HepG2 (cell line): ENCODE measurements around the gene C1QC. TPM values are rescaled to one million over a fixed set of nuclear protein-coding genes. Genes with fewer than 3 reads are reported as not detected.

Source experiments
- ATAC-seq: fragments of 200-7000 bp; cut with Tn5 transposase; 3 replicates; pipeline ENCODE4 v1.9.1; 2020; ENCODE audit warnings: mild to moderate bottlenecking, moderate library complexity
- BruUV-seq: library from RNA; stranded (reverse); fragments of 400-500 nt; replicated peaks from 2 replicates; lab custom pipeline; 2021; lab: Mats Ljungman, UMichigan
- CTCF ChIA-PET: fragments of 300-600 bp; formaldehyde crosslinking; extraction: SDS; loops from one replicate; lab custom pipeline; 2021; ENCODE audit warnings: low total read pairs, inconsistent platforms, low intra/inter-chr PET ratio; lab: Yijun Ruan, JAX
- POLR2A ChIA-PET: fragments of 350-600 bp; sonication (Branson Sonifier 250); formaldehyde crosslinking; loops from one replicate; lab custom pipeline; 2020; ENCODE audit warnings: antibody characterized with exemption, inconsistent platforms; lab: Yijun Ruan, JAX
- DNase-seq: peaks from one replicate; pipeline ENCODE4 v3.0.0-alpha.2; 2015; ENCODE audit warnings: low spot score
- FAIRE-seq: peaks from 3 replicates; lab custom pipeline; 2011; peaks lifted over from hg19 to GRCh38; lab: Jason Lieb, UNC
- H2AFZ ChIP-seq: one replicate; pipeline ENCODE4 v1.6.1; 2011; ENCODE audit warnings: low read length, inconsistent platforms
- H3K27ac ChIP-seq: fragments of 300-600 bp; 3 replicates; pipeline ENCODE4 v1.8.0; 2011; ENCODE audit warnings: mixed run types, mild to moderate bottlenecking, mixed read lengths, low read length, inconsistent platforms; ENCODE audit not compliant: insufficient read depth; ENCODE audit errors: extremely low read length
- H3K27me3 ChIP-seq, 2 experiments: fragments of 200-600 bp in 1 of 2; 2 replicates in 1 of 2; 3 replicates in 1 of 2; pipeline versions ENCODE4 v1.6.0 to v1.8.0; 2011; ENCODE audit warnings: low read length in 2 of 2, mild to moderate bottlenecking in 2 of 2, moderate library complexity in 2 of 2, inconsistent platforms in 1 of 2; ENCODE audit not compliant: insufficient read depth in 2 of 2, control insufficient read depth in 1 of 2
- H3K36me3 ChIP-seq, 2 experiments: fragments of 200-600 bp in 1 of 2; replicated peaks in 1 of 2; 2 replicates in 1 of 2; 3 replicates in 1 of 2; pipeline versions ENCODE4 v1.5.1 to v1.8.0; 2011; ENCODE audit warnings: low read length in 2 of 2, inconsistent platforms in 1 of 2; ENCODE audit not compliant: insufficient read depth in 2 of 2, control insufficient read depth in 1 of 2
- H3K4me1 ChIP-seq: 2 replicates; pipeline ENCODE4 v1.5.1; 2012; ENCODE audit warnings: low read length, inconsistent platforms; ENCODE audit not compliant: insufficient read depth
- H3K4me2 ChIP-seq: 2 replicates; pipeline ENCODE4 v1.6.0; 2011; ENCODE audit warnings: low read depth, low read length, inconsistent platforms
- H3K4me3 ChIP-seq, 3 experiments: fragments of 200-600 bp in 1 of 3; sonication (generic), shearing (Covaris generic) in 1 of 3; replicated peaks in 1 of 3; 2 replicates each; pipeline ENCODE4 v1.5.1; 2011 to 2016; ENCODE audit warnings: low read length in 3 of 3, inconsistent platforms in 2 of 3, low read depth in 2 of 3, mild to moderate bottlenecking in 2 of 3, control low read depth in 1 of 3, mixed read lengths in 1 of 3; ENCODE audit not compliant: insufficient read depth in 1 of 3
- H3K79me2 ChIP-seq: one replicate; pipeline ENCODE4 v1.6.1; 2011; ENCODE audit warnings: low read length, inconsistent platforms; ENCODE audit not compliant: insufficient read depth
- H3K9ac ChIP-seq: 2 replicates; pipeline ENCODE4 v1.6.0; 2011; ENCODE audit warnings: mild to moderate bottlenecking, low read depth, low read length, inconsistent platforms; ENCODE audit not compliant: insufficient read depth
- H3K9me3 ChIP-seq: 2 replicates; pipeline ENCODE4 v1.5.1; 2012; ENCODE audit warnings: mild to moderate bottlenecking, low read length
- H4K20me1 ChIP-seq: 2 replicates; pipeline ENCODE4 v1.6.0; 2011; ENCODE audit warnings: inconsistent platforms, mild to moderate bottlenecking, low read length, moderate library complexity; ENCODE audit not compliant: insufficient read depth
- CREM ChIP-seq, 2 experiments: sonication (generic) in 1 of 2; formaldehyde crosslinking in 1 of 2; IDR thresholded peaks; 2 replicates each; pipeline versions ENCODE4 v1.4.0 to v1.6.1; 2016 to 2020; ENCODE audit warnings: antibody characterized with exemption in 1 of 2, mild to moderate bottlenecking in 1 of 2, missing genetic modification reagents in 1 of 2
- E2F2 ChIP-seq: sonication (generic); formaldehyde crosslinking; IDR thresholded peaks from 2 replicates; pipeline ENCODE4 v1.4.0; 2020; ENCODE audit warnings: missing genetic modification reagents, borderline replicate concordance
- HOXA3 ChIP-seq: sonication (generic); formaldehyde crosslinking; IDR thresholded peaks from 2 replicates; pipeline ENCODE4 v1.5.0; 2020; ENCODE audit warnings: missing genetic modification reagents
- MBNL3 ChIP-seq: fragments of 250-450 bp; sonication (Bioruptor Pico); conservative IDR thresholded peaks from 2 replicates; pipeline ENCODE4 v1.8.0; 2022; ENCODE audit warnings: mild to moderate bottlenecking, inconsistent platforms
- MTA3 ChIP-seq: sonication (generic); formaldehyde crosslinking; IDR thresholded peaks from 2 replicates; pipeline ENCODE4 v1.4.0; 2020; ENCODE audit warnings: missing genetic modification reagents
- MYC ChIP-seq: sonication (generic); formaldehyde crosslinking; IDR thresholded peaks from 2 replicates; pipeline ENCODE4 v1.9.0; 2021; ENCODE audit warnings: missing genetic modification reagents, borderline replicate concordance
- NBN ChIP-seq: fragments of 450-650 bp; conservative IDR thresholded peaks from 2 replicates; pipeline ENCODE4 v1.6.1; 2017
- PCBP2 ChIP-seq: fragments of 200-400 bp; formaldehyde crosslinking; optimal IDR thresholded peaks from 2 replicates; pipeline ENCODE3; 2018; ENCODE audit warnings: low read length, low read depth; ENCODE audit not compliant: poor library complexity, severe bottlenecking
- TRAFD1 ChIP-seq: sonication (generic); formaldehyde crosslinking; IDR thresholded peaks from 2 replicates; pipeline ENCODE4 v1.5.1; 2020; ENCODE audit warnings: missing genetic modification reagents, mild to moderate bottlenecking, borderline replicate concordance
- ZEB1 ChIP-seq: IDR thresholded peaks from 2 replicates; pipeline ENCODE4 v1.6.1; 2012; ENCODE audit warnings: mild to moderate bottlenecking, low read depth, inconsistent platforms; ENCODE audit not compliant: insufficient replicate concordance
- ZFYVE20 ChIP-seq: sonication (generic); formaldehyde crosslinking; IDR thresholded peaks from 2 replicates; pipeline ENCODE4 v1.8.0; 2023; ENCODE audit warnings: low read depth, mild to moderate bottlenecking, moderate library complexity, missing genetic modification reagents, borderline replicate concordance
- ZKSCAN8 ChIP-seq: IDR thresholded peaks from 2 replicates; pipeline ENCODE4 v1.6.1; 2016; ENCODE audit warnings: borderline replicate concordance, missing genetic modification reagents, missing compliant biosample characterization
- ZNF275 ChIP-seq: sonication (generic); formaldehyde crosslinking; IDR thresholded peaks from 2 replicates; pipeline ENCODE4 v1.8.0; 2022; ENCODE audit warnings: missing genetic modification reagents, mild to moderate bottlenecking, inconsistent platforms, borderline replicate concordance
- ZNF570 ChIP-seq: sonication (generic); formaldehyde crosslinking; IDR thresholded peaks from 2 replicates; pipeline ENCODE4 v1.4.0; 2020; ENCODE audit warnings: mild to moderate bottlenecking, missing genetic modification reagents, borderline replicate concordance
- ZNF652 ChIP-seq: IDR thresholded peaks from 2 replicates; pipeline ENCODE4 v1.6.1; 2016; ENCODE audit warnings: low read depth, borderline replicate concordance
- ZNF749 ChIP-seq: sonication (generic); formaldehyde crosslinking; IDR thresholded peaks from 2 replicates; pipeline ENCODE4 v1.8.0; 2022; ENCODE audit warnings: mild to moderate bottlenecking, missing genetic modification reagents, moderate library complexity, borderline replicate concordance
- WGBS: methylation state at CpG from one replicate; pipeline ENCODE4 v1.1.6; 2017; ENCODE audit warnings: low lambda C conversion rate; 5-methylcytosine and 5-hydroxymethylcytosine counted together
- in situ Hi-C: cut with HindIII; loops from 2 replicates; pipeline ENCODE4 v1.10.0; 2017; ENCODE audit warnings: low pct_unique_long_range_greater_than_20kb; ENCODE audit not compliant: extremely low pct_ligation_motif_present
- intact Hi-C: fragments of 100-400 bp; cut with micrococcal nuclease; formaldehyde crosslinking; loops from one replicate; pipeline ENCODE4 v1.10.0; 2022; ENCODE audit not compliant: unreplicated experiment
- polyA plus RNA-seq, 8 experiments: library from polyadenylated mRNA; depleted of rRNA in 3 of 8; stranded (reverse) in 7 of 8; unstranded in 1 of 8; fragments of >200 nt; fragmentation: Illumina TruSeq in 4 of 8; extraction: Trizol in 4 of 8; gene quantifications; 2 replicates each; pipeline versions ENCODE4 v1.2.1 to v1.2.3, GENCODE V29; 2011 to 2016; ENCODE audit warnings: low read depth in 4 of 8, missing spikeins in 1 of 8, mixed read lengths in 1 of 8; ENCODE audit not compliant: insufficient read depth in 1 of 8
- total RNA-seq, 5 experiments: library from RNA; depleted of rRNA; stranded (reverse); fragments of >200 nt; fragmentation: Illumina TruSeq; extraction: Trizol; gene quantifications; 2 replicates each; pipeline ENCODE4 v1.2.3, GENCODE V29; 2016; ENCODE audit warnings: low read depth in 1 of 5

Gene C1QC
- total and polyA plus RNA-seq, 2 of the 13 experiments (the other 11 are each of a cell fraction or from before 2014, with no cell fraction given) = not detected

DNA sequence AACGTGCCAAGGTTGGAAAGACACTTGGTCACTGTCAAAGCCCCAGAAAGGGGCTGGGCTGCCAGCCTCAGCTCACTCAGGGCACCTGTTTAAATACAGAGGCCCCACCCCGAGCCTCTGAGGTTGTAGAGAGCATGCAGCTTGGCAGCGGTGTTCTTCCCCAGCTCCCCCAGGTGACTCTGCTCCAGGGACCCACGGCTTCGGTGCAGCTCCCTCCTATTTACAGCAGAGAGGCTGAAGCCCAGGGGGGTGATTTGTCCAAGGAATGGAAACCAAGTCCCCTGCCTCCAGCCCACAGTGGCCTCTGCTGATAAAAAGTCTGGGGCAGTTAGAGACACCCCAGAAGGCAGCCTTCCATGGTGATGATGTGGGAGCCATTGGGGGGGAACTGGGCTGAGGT is 16.1 kb upstream of the C1QC start:
- Histone ChIP-seq H3K9ac (no peak overlapping the region), H3K9me3 (no peaks in the 10 kb centered on the region), H3K27ac (no peak overlapping the region), H3K4me1 (no peaks in the 10 kb centered on the region), H3K36me3 (no peaks in the 10 kb centered on the region), H3K4me3 (no peak overlapping the region), H3K4me2 (no peak overlapping the region), H3K79me2 (no peaks in the 10 kb centered on the region), H3K27me3 (peaks cover 3 to 28% of the 10 kb centered on the region in 2 experiments; a peak in 2 of 5 replicates), H2AFZ (no peak overlapping the region), H4K20me1 (0 out of 2 replicates have a peak, but pooled peaks cover 1% of the 10 kb centered on the region)
- ChIA-PET POLR2A (no interaction called here), CTCF (no interaction called here)
- no peak for ATAC-seq
- no peak for FAIRE-seq
- in situ Hi-C loops (no loop called here), intact Hi-C loops (no loop called here)
- WGBS = 0% methylated on average over 1 of the region's 5 CpGs
- BruUV-seq = no TSS peak
- DNase-seq = no peak
- TF ChIP-seq ZFYVE20 (no peak), MBNL3 (CRISPR knock-in tag) (no peak), ZNF275 (CRISPR knock-in tag) (no peak), ZNF652 (CRISPR knock-in tag) (no peak), ZEB1 (no peak), ZNF749 (CRISPR knock-in tag) (no peak), ZNF570 (CRISPR knock-in tag) (no peak), TRAFD1 (CRISPR knock-in tag) (no peak), PCBP2 (no peak), CREM (IDR thresholded peaks at IDR 0.05) (no peak), CREM (CRISPR knock-in tag; IDR thresholded peaks at IDR 0.05) (no peak), MTA3 (CRISPR knock-in tag) (no peak), E2F2 (CRISPR knock-in tag) (no peak), HOXA3 (CRISPR knock-in tag) (no peak), NBN (no peak), MYC (no peak), ZKSCAN8 (no peak)
